H1 (cell line): ENCODE results near the gene PTPRC. TPM values are rescaled to one million over a fixed set of nuclear protein-coding genes. Genes with fewer than 3 reads are reported as not detected.

ENCODE experiments used
- CTCF ChIA-PET: fragments of 300-600 bp; sonication (Branson Sonifier 250); formaldehyde crosslinking; loops from one replicate; lab custom pipeline; 2021; ENCODE audit not compliant: partially characterized antibody; lab: Charles Lee
- POLR2A ChIA-PET: fragments of 300-600 bp; sonication (Branson Sonifier 250); formaldehyde crosslinking; loops from one replicate; lab custom pipeline; 2021; ENCODE audit warnings: inconsistent platforms; ENCODE audit not compliant: partially characterized antibody; lab: Charles Lee
- DNase-seq, 2 experiments: peaks; one replicate each; pipeline versions ENCODE4 v3.0.0 to v3.0.0-alpha.2; 2010 to 2022; ENCODE audit warnings: low spot score in 2 of 2, low read depth in 1 of 2, mixed read lengths in 1 of 2
- FAIRE-seq: peaks from 2 replicates; lab custom pipeline; 2011; peaks lifted over from hg19 to GRCh38; lab: Jason Lieb, UNC
- H2AFZ ChIP-seq: 2 replicates; pipeline ENCODE4 v1.8.1; 2012; ENCODE audit warnings: low read length, inconsistent platforms
- H2AK5ac ChIP-seq: 2 replicates; pipeline ENCODE4 v1.6.1; 2013; ENCODE audit warnings: low read depth, low read length
- H2BK120ac ChIP-seq: replicated peaks from 2 replicates; pipeline ENCODE3; 2013; ENCODE audit warnings: low read depth, low read length, inconsistent platforms
- H2BK12ac ChIP-seq: 2 replicates; pipeline ENCODE4 v1.6.1; 2013; ENCODE audit warnings: low read depth, low read length
- H2BK15ac ChIP-seq: 2 replicates; pipeline ENCODE4 v1.6.1; 2013; ENCODE audit warnings: low read length
- H2BK20ac ChIP-seq: 2 replicates; pipeline ENCODE4 v1.6.1; 2013; ENCODE audit warnings: low read length
- H2BK5ac ChIP-seq: 2 replicates; pipeline ENCODE4 v1.6.1; 2013; ENCODE audit warnings: low read depth, low read length
- H3K14ac ChIP-seq: 2 replicates; pipeline ENCODE4 v1.6.1; 2013; ENCODE audit warnings: inconsistent platforms; ENCODE audit not compliant: insufficient read length
- H3K18ac ChIP-seq: 2 replicates; pipeline ENCODE4 v1.6.1; 2013; ENCODE audit warnings: low read length; ENCODE audit errors: extremely low read depth
- H3K23ac ChIP-seq: 2 replicates; pipeline ENCODE4 v1.6.1; 2013; ENCODE audit warnings: inconsistent platforms; ENCODE audit not compliant: insufficient read length
- H3K23me2 ChIP-seq: 2 replicates; pipeline ENCODE4 v1.6.1; 2013; ENCODE audit warnings: low read depth, low read length
- H3K27ac ChIP-seq: 2 replicates; pipeline ENCODE4 v1.6.1; 2011; ENCODE audit warnings: low read depth, low read length, inconsistent platforms
- H3K27me3 ChIP-seq, 4 experiments: replicated peaks in 1 of 4; 1 replicate in 1 of 4; 2 replicates in 3 of 4; pipeline versions ENCODE4 v1.6.1 to v1.8.1; 2011 to 2013; ENCODE audit warnings: low read length in 3 of 4, mild to moderate bottlenecking in 3 of 4, inconsistent platforms in 2 of 4, mixed read lengths in 2 of 4, moderate library complexity in 1 of 4; ENCODE audit not compliant: control insufficient read depth in 3 of 4, insufficient read depth in 3 of 4; ENCODE audit errors: extremely low read depth in 1 of 4
- H3K36me3 ChIP-seq, 4 experiments: 2 replicates each; pipeline versions ENCODE4 v1.6.1 to v1.8.1; 2011 to 2013; ENCODE audit warnings: mild to moderate bottlenecking in 4 of 4, low read length in 3 of 4, moderate library complexity in 2 of 4, control low read depth in 1 of 4, inconsistent platforms in 1 of 4; ENCODE audit not compliant: insufficient read depth in 4 of 4, control insufficient read depth in 2 of 4
- H3K4ac ChIP-seq: replicated peaks from 2 replicates; pipeline ENCODE3; 2013; ENCODE audit warnings: low read length, low read depth, mixed read lengths, inconsistent platforms; ENCODE audit not compliant: insufficient read length
- H3K4me1 ChIP-seq, 4 experiments: replicated peaks in 1 of 4; 1 replicate in 1 of 4; 2 replicates in 3 of 4; pipeline versions ENCODE4 v1.6.1 to v1.8.1; 2011 to 2013; ENCODE audit warnings: low read length in 3 of 4, inconsistent platforms in 2 of 4, mixed read lengths in 1 of 4; ENCODE audit not compliant: insufficient read depth in 4 of 4, control insufficient read depth in 3 of 4
- H3K4me2 ChIP-seq, 2 experiments: 2 replicates each; pipeline versions ENCODE4 v1.6.1 to v1.8.1; 2011 to 2013; ENCODE audit warnings: low read depth in 2 of 2, low read length in 2 of 2, control low read depth in 1 of 2, inconsistent platforms in 1 of 2, mild to moderate bottlenecking in 1 of 2; ENCODE audit not compliant: insufficient read depth in 1 of 2
- H3K4me3 ChIP-seq, 4 experiments: fragments of 200-600, 300-600 bp in 1 of 4; sonication (generic), shearing (Covaris generic), sonication (Bioruptor Twin) in 1 of 4; 2 replicates each; pipeline versions ENCODE4 v1.5.1 to v1.8.1; 2011 to 2016; ENCODE audit warnings: low read length in 4 of 4, low read depth in 3 of 4, control low read depth in 2 of 4, inconsistent platforms in 2 of 4, mild to moderate bottlenecking in 2 of 4, mixed read lengths in 1 of 4, moderate library complexity in 1 of 4; ENCODE audit not compliant: insufficient read depth in 2 of 4; ENCODE audit errors: extremely low read depth in 1 of 4
- H3K56ac ChIP-seq: replicated peaks from 2 replicates; pipeline ENCODE3; 2013; ENCODE audit warnings: low read depth, mild to moderate bottlenecking, mixed read lengths, low read length, inconsistent platforms; ENCODE audit not compliant: insufficient read length
- H3K79me1 ChIP-seq: 2 replicates; pipeline ENCODE4 v1.6.1; 2013; ENCODE audit warnings: low read depth, low read length, control low read depth
- H3K79me2 ChIP-seq, 2 experiments: 2 replicates each; pipeline versions ENCODE4 v1.6.1 to v1.8.1; 2012 to 2013; ENCODE audit warnings: low read length in 2 of 2, mild to moderate bottlenecking in 2 of 2, inconsistent platforms in 1 of 2; ENCODE audit not compliant: insufficient read depth in 2 of 2, control insufficient read depth in 1 of 2
- H3K9ac ChIP-seq, 4 experiments: replicated peaks in 1 of 4; 1 replicate in 1 of 4; 2 replicates in 3 of 4; pipeline versions ENCODE4 v1.6.1 to v1.8.1; 2011 to 2013; ENCODE audit warnings: low read depth in 3 of 4, low read length in 3 of 4, control low read depth in 2 of 4, mild to moderate bottlenecking in 2 of 4, moderate library complexity in 2 of 4, inconsistent platforms in 1 of 4; ENCODE audit errors: extremely low read depth in 1 of 4
- H3K9me3 ChIP-seq, 2 experiments: 2 replicates each; pipeline versions ENCODE4 v1.6.1 to v1.8.1; 2012 to 2013; ENCODE audit warnings: mild to moderate bottlenecking in 2 of 2, moderate library complexity in 2 of 2, control low read depth in 1 of 2, inconsistent platforms in 1 of 2, low read depth in 1 of 2, low read length in 1 of 2, mixed read lengths in 1 of 2; ENCODE audit not compliant: insufficient read depth in 2 of 2
- H4K20me1 ChIP-seq, 2 experiments: replicated peaks in 1 of 2; 2 replicates each; pipeline versions ENCODE3 to v1.8.1; 2011 to 2013; ENCODE audit warnings: inconsistent platforms in 2 of 2, low read length in 2 of 2, mild to moderate bottlenecking in 1 of 2; ENCODE audit not compliant: insufficient read depth in 2 of 2, control insufficient read depth in 1 of 2
- H4K5ac ChIP-seq: 2 replicates; pipeline ENCODE4 v1.6.1; 2013; ENCODE audit warnings: low read length, low read depth, mixed read lengths, inconsistent platforms; ENCODE audit not compliant: insufficient read length
- H4K8ac ChIP-seq: 2 replicates; pipeline ENCODE4 v1.8.0; 2013; ENCODE audit warnings: mild to moderate bottlenecking, moderate library complexity, low read length, inconsistent platforms; ENCODE audit not compliant: insufficient read depth; ENCODE audit errors: extremely low read depth
- H4K91ac ChIP-seq: replicated peaks from 2 replicates; pipeline ENCODE3; 2013; ENCODE audit warnings: low read length, mixed read lengths, inconsistent platforms; ENCODE audit not compliant: insufficient read length
- CBX5 ChIP-seq: fragments of 300-800, 300-1000 bp; sonication (generic); IDR thresholded peaks from 2 replicates; pipeline ENCODE4 v1.7.1; 2016; ENCODE audit warnings: antibody characterized with exemption, low read length, low read depth
- CREB1 ChIP-seq: IDR thresholded peaks from 2 replicates; pipeline ENCODE4 v1.6.1; 2012; ENCODE audit warnings: inconsistent platforms
- KDM5A ChIP-seq: fragments of 200-600 bp; IDR thresholded peaks from 2 replicates; pipeline ENCODE4 v1.7.1; 2012; ENCODE audit warnings: mild to moderate bottlenecking, low read length, inconsistent platforms, mixed read lengths
- POU5F1 ChIP-seq: IDR thresholded peaks from 2 replicates; pipeline ENCODE4 v1.6.1; 2011; ENCODE audit warnings: low read depth, mild to moderate bottlenecking, low read length, moderate library complexity
- SAP30 ChIP-seq: fragments of 300-600 bp; sonication (generic); IDR thresholded peaks from 2 replicates; pipeline ENCODE4 v1.7.1; 2012; ENCODE audit warnings: low read length, moderate library complexity, mild to moderate bottlenecking, inconsistent platforms; ENCODE audit not compliant: insufficient read depth, insufficient replicate concordance
- SIRT6 ChIP-seq: IDR thresholded peaks from one replicate; pipeline ENCODE4 v1.7.1; 2012; ENCODE audit warnings: low read length, inconsistent platforms
- YY1 ChIP-seq: IDR thresholded peaks from 2 replicates; pipeline ENCODE4 v1.6.1; 2011; ENCODE audit warnings: low read depth, mild to moderate bottlenecking, low read length
- polyA plus RNA-seq, 7 experiments: library from polyadenylated mRNA; depleted of rRNA in 3 of 7; stranded (reverse) in 5 of 7; unstranded in 2 of 7; fragments of >200 nt in 5 of 7; fragments of 200-250 nt in 2 of 7; gene quantifications; 1 replicate in 5 of 7; 2 replicates in 1 of 7; 4 replicates in 1 of 7; pipeline versions ENCODE4 v1.2.1 to v1.2.3, GENCODE V29; 2011 to 2013; ENCODE audit warnings: missing spikeins in 2 of 7, mixed read lengths in 2 of 7
- total RNA-seq: library from RNA; stranded (reverse); fragmentation: NEBNext Ultra II Directional; extraction: Animal tissue kit (Norgen Biotek cat#: 25700); gene quantifications from 2 replicates; pipeline ENCODE4 v1.2.1, GENCODE V29; 2021
- TF ChIP-seq, protein P1 (sequence below): IDR thresholded peaks from 2 replicates; pipeline ENCODE4 v1.6.1; 2012; ENCODE audit warnings: inconsistent platforms

PTPRC gene
- total and polyA plus RNA-seq, 2 of the 8 experiments (the other 6 are each of a cell fraction or from before 2014, with no cell fraction given): 0.05 TPM; not detected in 1

GRCh38 chr1:198648592-198648991 lies 9.8 kb downstream of the PTPRC start:
- no peaks in the 10 kb centered on the region for H3K36me3 ChIP-seq
- H3K4me3 ChIP-seq: no peak overlapping the region
- H2BK120ac ChIP-seq: no peak overlapping the region
- H2BK15ac ChIP-seq: no peak overlapping the region
- no peak overlapping the region for H2BK12ac ChIP-seq
- H3K9me3 ChIP-seq: no peaks in the 10 kb centered on the region
- FAIRE-seq (no peak), DNase-seq (no peak)
- H2AK5ac ChIP-seq: no peak overlapping the region
- H3K23me2 ChIP-seq: no peaks in the 10 kb centered on the region
- CTCF ChIA-PET: no interaction called here
- H3K23ac ChIP-seq: no peak overlapping the region
- no peak overlapping the region for H4K8ac ChIP-seq
- no peak overlapping the region for H3K14ac ChIP-seq
- H3K79me1 ChIP-seq: no peaks in the 10 kb centered on the region
- TF ChIP-seq CBX5: no peak
- TF ChIP-seq, protein P1, sequence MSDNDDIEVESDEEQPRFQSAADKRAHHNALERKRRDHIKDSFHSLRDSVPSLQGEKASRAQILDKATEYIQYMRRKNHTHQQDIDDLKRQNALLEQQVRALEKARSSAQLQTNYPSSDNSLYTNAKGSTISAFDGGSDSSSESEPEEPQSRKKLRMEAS: no peak
- TF ChIP-seq CREB1: no peak
- TF ChIP-seq KDM5A: no peak
- no peak for TF ChIP-seq SAP30
- no peak for TF ChIP-seq POU5F1
- TF ChIP-seq YY1: no peak
- no peak for TF ChIP-seq SIRT6
- no peaks in the 10 kb centered on the region for H3K27me3 ChIP-seq
- no peaks in the 10 kb centered on the region for H3K79me2 ChIP-seq
- H2BK20ac ChIP-seq: no peak overlapping the region
- no peak overlapping the region for H3K9ac ChIP-seq
- no peak overlapping the region for H3K4ac ChIP-seq
- H2BK5ac ChIP-seq: no peak overlapping the region
- H4K20me1 ChIP-seq: no peaks in the 10 kb centered on the region
- H4K91ac ChIP-seq: no peak overlapping the region
- H3K4me1 ChIP-seq: no peaks in the 10 kb centered on the region
- no peak overlapping the region for H3K56ac ChIP-seq
- POLR2A ChIA-PET: no interaction called here
- H3K18ac ChIP-seq: no peak overlapping the region
- H3K4me2 ChIP-seq: no peak overlapping the region
- no peak overlapping the region for H4K5ac ChIP-seq
- H2AFZ ChIP-seq: no peak overlapping the region
- no peak overlapping the region for H3K27ac ChIP-seq
